GM12878 (cell line): ENCODE data around the gene NF1. TPM values are rescaled to one million over a fixed set of nuclear protein-coding genes. Genes with fewer than 3 reads are reported as not detected.

ENCODE experiments used
- ATAC-seq: fragments of 200-7000 bp; cut with Tn5 transposase; 3 replicates; pipeline ENCODE4 v1.9.1; 2020; ENCODE audit warnings: mild to moderate bottlenecking, moderate library complexity
- BruUV-seq: library from RNA; stranded (reverse); fragments of 400-500 nt; replicated peaks from 2 replicates; lab custom pipeline; 2021; lab: Mats Ljungman, UMichigan
- CTCF ChIA-PET: fragments of 300-600 bp; sonication (Branson Sonifier 250); formaldehyde crosslinking; extraction: SDS; loops from one replicate; lab custom pipeline; 2021; ENCODE audit warnings: inconsistent platforms; lab: Yijun Ruan, JAX
- POLR2A ChIA-PET: fragments of 350-600 bp; formaldehyde crosslinking; extraction: SDS; loops from one replicate; lab custom pipeline; 2021; ENCODE audit warnings: inconsistent platforms; lab: Charles Lee
- RAD21 ChIA-PET: fragments of 300-600 bp; sonication (Branson Sonifier 250); formaldehyde crosslinking; loops from one replicate; lab custom pipeline; 2023; ENCODE audit warnings: antibody characterized with exemption; ENCODE audit not compliant: unreplicated experiment; lab: Charles Lee
- SMC1A ChIA-PET: fragments of 300-600 bp; sonication (Branson Sonifier 250); formaldehyde crosslinking; loops from one replicate; lab custom pipeline; 2023; ENCODE audit not compliant: unreplicated experiment, uncharacterized antibody; lab: Charles Lee
- DNase-seq: peaks from one replicate; pipeline ENCODE4 v3.0.0-alpha.2; 2011; ENCODE audit warnings: low read depth, low spot score
- FAIRE-seq: peaks from 3 replicates; lab custom pipeline; 2011; peaks lifted over from hg19 to GRCh38; lab: Jason Lieb, UNC
- H2AFZ ChIP-seq: 2 replicates; pipeline ENCODE4 v1.6.0; 2011; ENCODE audit warnings: low read depth, low read length, control low read depth; ENCODE audit not compliant: control insufficient read depth
- H3K27ac ChIP-seq: 2 replicates; pipeline ENCODE4 v1.5.1; 2011; ENCODE audit warnings: control low read depth; ENCODE audit not compliant: control insufficient read depth, insufficient read depth
- H3K27me3 ChIP-seq, 2 experiments: replicated peaks in 1 of 2; 2 replicates each; pipeline versions ENCODE4 v1.6.0 to v1.6.1; 2011; ENCODE audit warnings: low read length in 1 of 2; ENCODE audit not compliant: control insufficient read depth in 2 of 2, insufficient read depth in 2 of 2
- H3K36me3 ChIP-seq, 2 experiments: 2 replicates each; pipeline ENCODE4 v1.5.1; 2011; ENCODE audit warnings: low read length in 1 of 2; ENCODE audit not compliant: control insufficient read depth in 2 of 2, insufficient read depth in 2 of 2
- H3K4me1 ChIP-seq: 2 replicates; pipeline ENCODE4 v1.6.1; 2011; ENCODE audit warnings: mild to moderate bottlenecking, low read length, moderate library complexity, mixed read lengths; ENCODE audit not compliant: control insufficient read depth, insufficient read depth
- H3K4me2 ChIP-seq: 2 replicates; pipeline ENCODE4 v1.6.0; 2011; ENCODE audit warnings: control low read depth; ENCODE audit not compliant: control insufficient read depth, insufficient read depth
- H3K4me3 ChIP-seq: fragments of 200-600 bp; sonication (generic); 2 replicates; pipeline ENCODE4 v1.5.1; 2016
- H3K79me2 ChIP-seq: 2 replicates; pipeline ENCODE4 v1.6.0; 2011; ENCODE audit warnings: low read length; ENCODE audit not compliant: control insufficient read depth, insufficient read depth
- H3K9ac ChIP-seq: 2 replicates; pipeline ENCODE4 v1.8.0; 2011; ENCODE audit warnings: low read length, control low read depth, mixed read lengths; ENCODE audit not compliant: control insufficient read depth, insufficient read depth
- H3K9me3 ChIP-seq: replicated peaks from 3 replicates; pipeline ENCODE4 v1.5.1; 2011; ENCODE audit warnings: mild to moderate bottlenecking, low read length; ENCODE audit not compliant: control insufficient read depth, insufficient read depth
- H4K20me1 ChIP-seq: 2 replicates; pipeline ENCODE4 v1.6.0; 2011; ENCODE audit not compliant: control insufficient read depth, insufficient read depth
- ASH2L ChIP-seq: fragments of 300-600, 200-600 bp; sonication (generic); IDR thresholded peaks from 2 replicates; pipeline ENCODE4 v1.6.1; 2017; ENCODE audit warnings: low read depth, mild to moderate bottlenecking, borderline replicate concordance
- ATF3 ChIP-seq: IDR thresholded peaks from 2 replicates; pipeline ENCODE4 v1.6.1; 2011; ENCODE audit warnings: low read depth, mild to moderate bottlenecking, low read length, moderate library complexity, borderline replicate concordance; ENCODE audit errors: extremely low read depth
- BRCA1 ChIP-seq: IDR thresholded peaks from 2 replicates; pipeline ENCODE4 v1.6.1; 2011; ENCODE audit warnings: low read depth, low read length, improper control_type of control experiment
- E2F8 ChIP-seq: fragments of 450-650 bp; IDR thresholded peaks from 2 replicates; pipeline ENCODE4 v1.6.1; 2018; ENCODE audit warnings: mild to moderate bottlenecking, low read depth, moderate library complexity; ENCODE audit not compliant: partially characterized antibody
- EGR1 ChIP-seq, 2 experiments: IDR thresholded peaks; 1 replicate in 1 of 2; 2 replicates in 1 of 2; pipeline ENCODE4 v1.6.1; 2011 to 2012; ENCODE audit warnings: low read depth in 2 of 2, low read length in 2 of 2, borderline replicate concordance in 1 of 2, mild to moderate bottlenecking in 1 of 2, moderate library complexity in 1 of 2
- EP300 ChIP-seq, 2 experiments: fragments of 150-350 bp in 1 of 2; IDR thresholded peaks; 2 replicates each; pipeline ENCODE4 v1.6.1; 2011 to 2012; ENCODE audit warnings: low read depth in 2 of 2, low read length in 2 of 2, borderline replicate concordance in 1 of 2, improper control_type of control experiment in 1 of 2, inconsistent platforms in 1 of 2; ENCODE audit not compliant: control insufficient read depth in 1 of 2
- FOS ChIP-seq: IDR thresholded peaks from 3 replicates; pipeline ENCODE4 v1.6.1; 2011; ENCODE audit warnings: borderline replicate concordance; ENCODE audit not compliant: insufficient read length; ENCODE audit errors: extremely low read depth
- HDAC6 ChIP-seq: fragments of 200-600 bp; sonication (generic); IDR thresholded peaks from one replicate; pipeline ENCODE4 v1.8.0; 2017; ENCODE audit warnings: antibody characterized with exemption; ENCODE audit not compliant: unreplicated experiment
- IRF3 ChIP-seq: fragments of 450-650 bp; IDR thresholded peaks from 2 replicates; pipeline ENCODE4 v1.6.1; 2014; ENCODE audit warnings: mild to moderate bottlenecking
- MLLT1 ChIP-seq: fragments of 450-650 bp; IDR thresholded peaks from 2 replicates; pipeline ENCODE4 v1.6.1; 2016; ENCODE audit warnings: mild to moderate bottlenecking
- MYB ChIP-seq: fragments of 150-350 bp; IDR thresholded peaks from 2 replicates; pipeline ENCODE4 v1.6.1; 2014; ENCODE audit warnings: mild to moderate bottlenecking, low read depth, low read length, borderline replicate concordance
- NR2C2 ChIP-seq: IDR thresholded peaks from 2 replicates; pipeline ENCODE4 v1.6.1; 2011; ENCODE audit warnings: borderline replicate concordance, low read depth; ENCODE audit not compliant: control insufficient read depth, insufficient read length
- SPI1 ChIP-seq: IDR thresholded peaks from 2 replicates; pipeline ENCODE4 v1.6.1; 2011; ENCODE audit warnings: low read depth, mild to moderate bottlenecking, low read length, moderate library complexity, borderline replicate concordance; ENCODE audit not compliant: insufficient read depth
- STAT1 ChIP-seq: fragments of 450-650 bp; conservative IDR thresholded peaks from 2 replicates; pipeline ENCODE4 v1.6.1; 2014; ENCODE audit warnings: antibody characterized with exemption, mild to moderate bottlenecking
- TCF12 ChIP-seq: IDR thresholded peaks from 2 replicates; pipeline ENCODE4 v1.6.1; 2011; ENCODE audit warnings: low read depth, mild to moderate bottlenecking, low read length
- YBX1 ChIP-seq: fragments of 450-650 bp; IDR thresholded peaks from 2 replicates; pipeline ENCODE4 v1.6.1; 2016; ENCODE audit warnings: antibody characterized with exemption
- ZNF207 ChIP-seq: fragments of 450-650 bp; IDR thresholded peaks from 2 replicates; pipeline ENCODE4 v1.6.1; 2014; ENCODE audit warnings: antibody characterized with exemption, mild to moderate bottlenecking, borderline replicate concordance
- ZNF274 ChIP-seq: IDR thresholded peaks from one replicate; pipeline ENCODE4 v1.8.0; 2011; ENCODE audit not compliant: insufficient read length, insufficient read depth
- ZNF622 ChIP-seq: fragments of 450-650 bp; IDR thresholded peaks from 2 replicates; pipeline ENCODE4 v1.6.1; 2017; ENCODE audit warnings: mild to moderate bottlenecking, inconsistent platforms
- WGBS: methylation state at CpG from one replicate; pipeline ENCODE4 v1.1.6; 2016; ENCODE audit warnings: low lambda C conversion rate; ENCODE audit not compliant: insufficient replicate concordance, insufficient coverage; ENCODE audit errors: missing lambda C conversion rate; 5-methylcytosine and 5-hydroxymethylcytosine counted together
- in situ Hi-C: fragments of 300-500 bp; cut with MboI; formaldehyde crosslinking; loops from 9 replicates; pipeline ENCODE4 v1.14.3; 2018; ENCODE audit warnings: mixed read lengths
- intact Hi-C: fragments of 100-400 bp; cut with micrococcal nuclease; formaldehyde crosslinking; loops from one replicate; pipeline ENCODE4 v1.14.2; 2022; ENCODE audit not compliant: unreplicated experiment
- polyA plus RNA-seq, 11 experiments: library from polyadenylated mRNA; depleted of rRNA in 4 of 11; unstranded in 6 of 11; stranded (reverse) in 5 of 11; fragments of >200 nt; fragmentation: Nextera tagmentation in 4 of 11; fragmentation: Illumina TruSeq in 1 of 11; extraction: Ambion mirVana in 4 of 11; extraction: Trizol in 1 of 11; gene quantifications; 1 replicate in 1 of 11; 2 replicates in 10 of 11; pipeline versions ENCODE4 v1.2.1 to v1.2.3, GENCODE V29; 2011 to 2016; ENCODE audit warnings: inconsistent platforms in 2 of 11, missing spikeins in 2 of 11, low read depth in 1 of 11
- total RNA-seq, 4 experiments: library from RNA; depleted of rRNA in 3 of 4; stranded (reverse); fragments of >200 nt in 3 of 4; fragmentation: Illumina TruSeq in 1 of 4; extraction: Trizol in 1 of 4; gene quantifications; 2 replicates each; pipeline versions ENCODE4 v1.2.1 to v1.2.3, GENCODE V29; 2013 to 2021

Gene NF1
- total and polyA plus RNA-seq, 10 of the 15 experiments (the other 5 are each of a cell fraction or from before 2014, with no cell fraction given) = 2.5 to 31.8 (median 16.6) TPM

- ChIA-PET POLR2A (no interaction called here), SMC1A (interaction anchor here (0.6 to 2.1 kb wide), 2 partner anchors 15 to 151 kb away, joined by 5 to 7 read pairs; no protein-coding TSS in a partner anchor), CTCF (no interaction called here), RAD21 (no interaction called here)
- in situ Hi-C loops = no loop called here
- no peak for ATAC-seq
- no peak overlapping the region for H3K4me3 ChIP-seq
- FAIRE-seq = no peak
- intact Hi-C loops = no loop called here
- H3K27ac ChIP-seq = no peak overlapping the region
- no TSS peak for BruUV-seq
- peaks cover 0 to 20% of the 10 kb centered on the region in 2 experiments; a peak in 2 of 4 replicates for H3K36me3 ChIP-seq
- H4K20me1 ChIP-seq = no peaks in the 10 kb centered on the region
- H3K4me1 ChIP-seq = no peaks in the 10 kb centered on the region
- H3K9me3 ChIP-seq = no peaks in the 10 kb centered on the region
- 97% methylated on average over 2 of the region's 2 CpGs for WGBS
- H3K9ac ChIP-seq = no peak overlapping the region
- H3K4me2 ChIP-seq = no peak overlapping the region
- H2AFZ ChIP-seq = no peak overlapping the region
- no peak for DNase-seq
- no peaks in the 10 kb centered on the region for H3K27me3 ChIP-seq
- H3K79me2 ChIP-seq = no peaks in the 10 kb centered on the region
- TF ChIP-seq ZNF274 (no peak), IRF3 (no peak), FOS (no peak), EGR1 (IDR thresholded peaks at IDR 0.05; ENCODE audit: borderline replicate concordance in 1 of 2, low read depth in 2 of 2, low read length in 2 of 2) (no peak), HDAC6 (no peak), TCF12 (no peak), E2F8 (no peak), EP300 (IDR thresholded peaks at IDR 0.05; ENCODE audit: borderline replicate concordance in 1 of 2, control insufficient read depth in 1 of 2, low read depth in 2 of 2, low read length in 2 of 2) (no peak), MLLT1 (no peak), SPI1 (no peak), YBX1 (no peak), STAT1 (no peak), ZNF622 (no peak), ZNF207 (no peak), BRCA1 (no peak), NR2C2 (no peak), MYB (no peak), ATF3 (no peak), ASH2L (no peak)
These were observed 262.3 kb downstream of the NF1 start for GRCh38 chr17:31357091-31357490.
